ENCODE results near the gene SYP. TPM values are rescaled to one million over a fixed set of nuclear protein-coding genes. Genes with fewer than 3 reads are reported as not detected.

SYP gene
- total and polyA plus RNA-seq, 10 of the 15 experiments (the other 5 are each of a cell fraction or from before 2014, with no cell fraction given) = 0.34 to 1.7 (median 0.74) TPM

DNA sequence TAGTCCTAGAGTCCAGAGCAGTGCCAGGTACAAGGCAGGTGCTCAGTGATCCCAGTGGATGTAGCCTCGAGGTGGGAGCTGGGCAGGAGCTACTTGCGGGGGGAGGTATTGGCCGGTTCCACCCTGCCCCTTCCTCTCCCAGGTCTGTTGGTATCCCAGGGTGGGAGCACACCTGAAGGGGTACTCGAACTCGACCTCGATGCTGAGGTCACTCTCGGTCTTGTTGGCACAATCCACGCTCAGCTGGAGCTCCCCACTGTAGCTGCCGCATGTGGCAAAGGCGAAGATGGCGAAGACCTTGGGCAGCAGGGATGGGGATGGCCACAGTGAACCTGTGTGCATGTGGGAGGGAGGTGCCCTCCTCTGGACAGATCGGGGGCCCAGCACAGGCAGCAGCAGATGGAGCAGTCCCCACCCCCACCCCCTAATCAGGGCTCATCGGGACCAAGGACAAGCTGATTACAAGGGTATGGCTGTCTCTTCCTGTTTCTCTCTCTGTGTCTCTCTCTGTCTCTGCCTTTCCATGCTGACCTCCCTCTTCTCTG is 2.4 kb downstream of the SYP start:
- H3K27me3 ChIP-seq (replicated peaks in 1 of 2; ENCODE audit: control insufficient read depth in 2 of 2, insufficient read depth in 2 of 2, low read length in 1 of 2) = no peaks in the 10 kb centered on the region
- RAD21 ChIA-PET (ENCODE audit: unreplicated experiment) = no interaction called here
- 51% methylated on average over 13 of the region's 13 CpGs for WGBS (ENCODE audit: insufficient coverage, insufficient replicate concordance, low lambda C conversion rate, missing lambda C conversion rate)
- H2AFZ ChIP-seq (ENCODE audit: control insufficient read depth, low read depth, low read length) = no peak overlapping the region
- SMC1A ChIA-PET (ENCODE audit: uncharacterized antibody, unreplicated experiment) = no interaction called here
- H3K4me1 ChIP-seq (ENCODE audit: control insufficient read depth, insufficient read depth, low read length) = no peaks in the 10 kb centered on the region
- POLR2A ChIA-PET = no interaction called here
- no peak overlapping the region for H3K9ac ChIP-seq (ENCODE audit: control insufficient read depth, insufficient read depth, low read length)
- DNase-seq (ENCODE audit: low read depth, low spot score) (no peak), FAIRE-seq (no peak), ATAC-seq (no peak)
- CTCF ChIA-PET = no interaction called here
- H3K36me3 ChIP-seq (ENCODE audit: control insufficient read depth in 2 of 2, insufficient read depth in 2 of 2, low read length in 1 of 2) = no peaks in the 10 kb centered on the region
- intact Hi-C loops (cut with micrococcal nuclease; ENCODE audit: unreplicated experiment) (no loop called here), in situ Hi-C loops (cut with MboI) (no loop called here)
- H4K20me1 ChIP-seq (ENCODE audit: control insufficient read depth, insufficient read depth) = no peaks in the 10 kb centered on the region
- no peak overlapping the region for H3K4me2 ChIP-seq (ENCODE audit: control insufficient read depth, insufficient read depth)
- H3K9me3 ChIP-seq (replicated peaks; ENCODE audit: control insufficient read depth, insufficient read depth, low read length) = no peaks in the 10 kb centered on the region
- H3K27ac ChIP-seq (ENCODE audit: control insufficient read depth, insufficient read depth) = no peak overlapping the region
- BruUV-seq (replicated peaks) = no TSS peak
- H3K4me3 ChIP-seq = no peak overlapping the region
- no peaks in the 10 kb centered on the region for H3K79me2 ChIP-seq (ENCODE audit: control insufficient read depth, insufficient read depth, low read length)
- TF ChIP-seq PAX5 (IDR thresholded peaks at IDR 0.05; ENCODE audit: borderline replicate concordance, low read depth, low read length) = no peak
- TF ChIP-seq NFYB (IDR thresholded peaks at IDR 0.05; ENCODE audit: insufficient read depth, low read depth, low read length) = no peak
- no peak for TF ChIP-seq KLF5 (IDR thresholded peaks at IDR 0.05; ENCODE audit: partially characterized antibody)
- TF ChIP-seq BCLAF1 (IDR thresholded peaks at IDR 0.05) = no peak
- no peak for TF ChIP-seq ATF7 (IDR thresholded peaks at IDR 0.05; ENCODE audit: low read depth)
- no peak for TF ChIP-seq CREB1 (IDR thresholded peaks at IDR 0.05; ENCODE audit: low read depth)
- TF ChIP-seq EGR1 (IDR thresholded peaks at IDR 0.05; ENCODE audit: borderline replicate concordance in 1 of 2, low read depth in 2 of 2, low read length in 2 of 2) = no peak
- no peak for TF ChIP-seq SMARCA5 (IDR thresholded peaks at IDR 0.05)
- TF ChIP-seq, protein P1, sequence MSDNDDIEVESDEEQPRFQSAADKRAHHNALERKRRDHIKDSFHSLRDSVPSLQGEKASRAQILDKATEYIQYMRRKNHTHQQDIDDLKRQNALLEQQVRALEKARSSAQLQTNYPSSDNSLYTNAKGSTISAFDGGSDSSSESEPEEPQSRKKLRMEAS (IDR thresholded peaks at IDR 0.05; ENCODE audit: low read depth, low read length) = no peak
- no peak for TF ChIP-seq ZNF622 (IDR thresholded peaks at IDR 0.05)
- TF ChIP-seq RAD51 (IDR thresholded peaks at IDR 0.05) = no peak
- TF ChIP-seq, protein P2, sequence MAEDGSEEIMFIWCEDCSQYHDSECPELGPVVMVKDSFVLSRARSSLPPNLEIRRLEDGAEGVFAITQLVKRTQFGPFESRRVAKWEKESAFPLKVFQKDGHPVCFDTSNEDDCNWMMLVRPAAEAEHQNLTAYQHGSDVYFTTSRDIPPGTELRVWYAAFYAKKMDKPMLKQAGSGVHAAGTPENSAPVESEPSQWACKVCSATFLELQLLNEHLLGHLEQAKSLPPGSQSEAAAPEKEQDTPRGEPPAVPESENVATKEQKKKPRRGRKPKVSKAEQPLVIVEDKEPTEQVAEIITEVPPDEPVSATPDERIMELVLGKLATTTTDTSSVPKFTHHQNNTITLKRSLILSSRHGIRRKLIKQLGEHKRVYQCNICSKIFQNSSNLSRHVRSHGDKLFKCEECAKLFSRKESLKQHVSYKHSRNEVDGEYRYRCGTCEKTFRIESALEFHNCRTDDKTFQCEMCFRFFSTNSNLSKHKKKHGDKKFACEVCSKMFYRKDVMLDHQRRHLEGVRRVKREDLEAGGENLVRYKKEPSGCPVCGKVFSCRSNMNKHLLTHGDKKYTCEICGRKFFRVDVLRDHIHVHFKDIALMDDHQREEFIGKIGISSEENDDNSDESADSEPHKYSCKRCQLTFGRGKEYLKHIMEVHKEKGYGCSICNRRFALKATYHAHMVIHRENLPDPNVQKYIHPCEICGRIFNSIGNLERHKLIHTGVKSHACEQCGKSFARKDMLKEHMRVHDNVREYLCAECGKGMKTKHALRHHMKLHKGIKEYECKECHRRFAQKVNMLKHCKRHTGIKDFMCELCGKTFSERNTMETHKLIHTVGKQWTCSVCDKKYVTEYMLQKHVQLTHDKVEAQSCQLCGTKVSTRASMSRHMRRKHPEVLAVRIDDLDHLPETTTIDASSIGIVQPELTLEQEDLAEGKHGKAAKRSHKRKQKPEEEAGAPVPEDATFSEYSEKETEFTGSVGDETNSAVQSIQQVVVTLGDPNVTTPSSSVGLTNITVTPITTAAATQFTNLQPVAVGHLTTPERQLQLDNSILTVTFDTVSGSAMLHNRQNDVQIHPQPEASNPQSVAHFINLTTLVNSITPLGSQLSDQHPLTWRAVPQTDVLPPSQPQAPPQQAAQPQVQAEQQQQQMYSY (CRISPR knock-in tag; IDR thresholded peaks at IDR 0.05) = no peak
- TF ChIP-seq SREBF2 (IDR thresholded peaks at IDR 0.05; ENCODE audit: low read length) = no peak
- TF ChIP-seq USF1 (IDR thresholded peaks at IDR 0.05; ENCODE audit: borderline replicate concordance, extremely low read length, insufficient read depth, low read depth, low read length) = no peak
- no peak for TF ChIP-seq FOXK2 (IDR thresholded peaks at IDR 0.05)
- no peak for TF ChIP-seq GATAD2B (conservative IDR thresholded peaks at IDR 0.05; ENCODE audit: low read depth)

Measured in GM12878 (cell line).